ENCODE measurements around the gene DOCK3.
"Not testable (repeated sequence)": the region's sequence is repeated elsewhere in the genome, so short reads cannot be mapped to it uniquely, and the experiment has no call there.

Gene DOCK3

GRCh38 chr3:51362476-51362875 is 687.7 kb downstream of the DOCK3 start:
- DNase-seq (ENCODE audit: low read depth): no peak

GRCh38 chr3:51368276-51368675 is 693.5 kb downstream of the DOCK3 start:
- not testable (repeated sequence) for DNase-seq (ENCODE audit: low read depth)

GRCh38 chr3:51371943-51372557 is 697.3 kb downstream of the DOCK3 start:
- DNase-seq (ENCODE audit: low read depth): peak; percentile 23

- no peak for DNase-seq (ENCODE audit: low read depth)
These were observed 699.1 kb downstream of the DOCK3 start for GRCh38 chr3:51373658-51374421.

GRCh38 chr3:51374456-51374855 is 699.7 kb downstream of the DOCK3 start:
- no peak for DNase-seq (ENCODE audit: low read depth)

GRCh38 chr3:51375136-51375535 is 700.4 kb downstream of the DOCK3 start:
- no peak for DNase-seq (ENCODE audit: low read depth)

- no peak for DNase-seq (ENCODE audit: low read depth)
These were observed 700.8 kb downstream of the DOCK3 start for GRCh38 chr3:51375571-51375970.

GRCh38 chr3:51378065-51378464 is 703.3 kb downstream of the DOCK3 start:
- no peak for DNase-seq (ENCODE audit: low read depth)

- DNase-seq (ENCODE audit: low read depth): no peak
These were observed 704.0 kb downstream of the DOCK3 start for GRCh38 chr3:51378726-51379125.

GRCh38 chr3:51379301-51379700 is 704.6 kb downstream of the DOCK3 start:
- DNase-seq (ENCODE audit: low read depth): no peak

- no peak for DNase-seq (ENCODE audit: low read depth)
These were observed 705.2 kb downstream of the DOCK3 start for GRCh38 chr3:51379746-51380455.

GRCh38 chr3:51380601-51381332 is 706.0 kb downstream of the DOCK3 start:
- DNase-seq (ENCODE audit: low read depth): no peak

GRCh38 chr3:51381333-51381705 is 706.6 kb downstream of the DOCK3 start:
- no peak for DNase-seq (ENCODE audit: low read depth)

- no peak for DNase-seq (ENCODE audit: low read depth)
These were observed 707.5 kb downstream of the DOCK3 start for GRCh38 chr3:51382076-51382745.

- DNase-seq (ENCODE audit: low read depth): no peak
These were observed 708.3 kb downstream of the DOCK3 start for GRCh38 chr3:51382947-51383578.

GRCh38 chr3:51384055-51384725 is 709.5 kb downstream of the DOCK3 start:
- no peak for DNase-seq (ENCODE audit: low read depth)

GRCh38 chr3:51384726-51385473 is 710.2 kb downstream of the DOCK3 start, which contains the start of gene MANF:
TSS of gene MANF (plus strand) at chr3:51385291. CDS start at chr3:51385343, 52 bp downstream.
- peak; percentile 97 for DNase-seq (ENCODE audit: low read depth)

- DNase-seq (ENCODE audit: low read depth): no peak
These were observed 710.9 kb downstream of the DOCK3 start for GRCh38 chr3:51385621-51386091.

GRCh38 chr3:51386159-51386851 is 711.6 kb downstream of the DOCK3 start:
- DNase-seq (ENCODE audit: low read depth): no peak

All from activated gamma-delta T cell treated with anti-CD3 and anti-CD28 coated beads, Interleukin-2, amount 50 U/mL, for 16 hours (primary cell).